Measurements from ENCODE around the gene CFHR2.
"Not testable (repeated sequence)": the region's sequence is repeated elsewhere in the genome, so short reads cannot be mapped to it uniquely, and the experiment has no call there.

DNA sequence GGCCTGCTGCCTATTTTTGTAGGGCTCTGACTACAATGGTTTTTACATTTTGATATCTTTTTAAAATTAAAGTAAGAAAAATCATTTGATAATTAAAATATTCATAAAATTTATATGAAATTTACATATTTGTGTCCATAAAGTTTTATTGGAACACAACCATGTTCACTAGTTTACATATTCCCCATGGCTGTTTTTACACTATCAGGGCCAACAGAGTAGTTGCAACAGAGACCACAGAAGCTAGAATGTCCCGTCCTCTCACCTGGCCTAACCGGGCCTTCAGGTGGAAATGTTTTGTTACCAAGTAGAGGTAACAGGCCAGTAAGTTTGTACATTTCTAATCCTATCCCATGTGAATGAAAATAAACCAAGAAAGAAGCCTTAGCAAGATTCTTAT, 10.7 kb upstream of the CFHR2 start:
- TF ChIP-seq, protein P1, sequence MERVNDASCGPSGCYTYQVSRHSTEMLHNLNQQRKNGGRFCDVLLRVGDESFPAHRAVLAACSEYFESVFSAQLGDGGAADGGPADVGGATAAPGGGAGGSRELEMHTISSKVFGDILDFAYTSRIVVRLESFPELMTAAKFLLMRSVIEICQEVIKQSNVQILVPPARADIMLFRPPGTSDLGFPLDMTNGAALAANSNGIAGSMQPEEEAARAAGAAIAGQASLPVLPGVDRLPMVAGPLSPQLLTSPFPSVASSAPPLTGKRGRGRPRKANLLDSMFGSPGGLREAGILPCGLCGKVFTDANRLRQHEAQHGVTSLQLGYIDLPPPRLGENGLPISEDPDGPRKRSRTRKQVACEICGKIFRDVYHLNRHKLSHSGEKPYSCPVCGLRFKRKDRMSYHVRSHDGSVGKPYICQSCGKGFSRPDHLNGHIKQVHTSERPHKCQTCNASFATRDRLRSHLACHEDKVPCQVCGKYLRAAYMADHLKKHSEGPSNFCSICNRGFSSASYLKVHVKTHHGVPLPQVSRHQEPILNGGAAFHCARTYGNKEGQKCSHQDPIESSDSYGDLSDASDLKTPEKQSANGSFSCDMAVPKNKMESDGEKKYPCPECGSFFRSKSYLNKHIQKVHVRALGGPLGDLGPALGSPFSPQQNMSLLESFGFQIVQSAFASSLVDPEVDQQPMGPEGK (CRISPR knock-in tag; IDR thresholded peaks at IDR 0.05; ENCODE audit: borderline replicate concordance) = not testable (repeated sequence)
- TF ChIP-seq BACH2 (CRISPR knock-in tag; IDR thresholded peaks at IDR 0.05; ENCODE audit: borderline replicate concordance); ZFP3 (CRISPR knock-in tag; IDR thresholded peaks at IDR 0.05); ARNTL (CRISPR knock-in tag; IDR thresholded peaks at IDR 0.05; ENCODE audit: borderline replicate concordance, low read depth): not testable (repeated sequence)

Measured in SK-N-SH treated with all-trans-retinoic acid at 6 μM for 48 hours (cell line).